Gastrocnemius medialis (tissue), 4 donors: ENCODE data around the gene ACBD6.

Source experiments
- POLR2A ChIP-seq, 2 donors: fragments of 450-650 bp; IDR thresholded peaks; one replicate each; pipeline ENCODE4 v1.6.1; 2017; ENCODE audit warnings: antibody characterized with exemption in 2 of 2, mild to moderate bottlenecking in 2 of 2, moderate library complexity in 2 of 2
- TF ChIP-seq, protein P1 (sequence below), 5 experiments: fragments of 450-650 bp in 3 of 5; fragments of 200-600 bp in 2 of 5; sonication (generic) in 2 of 5; IDR thresholded peaks in 4 of 5; conservative IDR thresholded peaks in 1 of 5; 1 replicate in 4 of 5; 2 replicates in 1 of 5; pipeline ENCODE4 v1.5.1; 2016 to 2019; ENCODE audit warnings: antibody characterized with exemption in 5 of 5, mild to moderate bottlenecking in 3 of 5, moderate library complexity in 3 of 5

DNA sequence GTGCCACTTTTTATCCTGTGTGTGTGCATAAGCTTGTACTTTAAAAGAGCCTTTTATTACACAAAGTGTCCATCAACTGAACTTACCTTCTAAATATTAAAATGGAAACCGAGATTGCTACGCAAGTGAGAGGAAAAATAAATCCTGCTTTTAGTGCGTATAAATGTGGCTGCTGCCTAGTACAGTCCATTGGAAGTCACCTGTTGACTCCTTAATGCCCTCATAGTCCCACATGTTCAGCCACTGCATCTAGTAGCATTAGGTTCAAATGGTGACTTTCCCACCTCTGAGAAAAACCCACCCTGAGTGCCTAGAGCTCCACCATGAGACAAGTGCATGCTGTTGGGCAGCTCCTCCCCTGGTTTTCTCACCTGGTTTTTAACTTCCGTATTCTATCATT is 219.3 kb downstream of the ACBD6 start:
- TF ChIP-seq, protein P1, sequence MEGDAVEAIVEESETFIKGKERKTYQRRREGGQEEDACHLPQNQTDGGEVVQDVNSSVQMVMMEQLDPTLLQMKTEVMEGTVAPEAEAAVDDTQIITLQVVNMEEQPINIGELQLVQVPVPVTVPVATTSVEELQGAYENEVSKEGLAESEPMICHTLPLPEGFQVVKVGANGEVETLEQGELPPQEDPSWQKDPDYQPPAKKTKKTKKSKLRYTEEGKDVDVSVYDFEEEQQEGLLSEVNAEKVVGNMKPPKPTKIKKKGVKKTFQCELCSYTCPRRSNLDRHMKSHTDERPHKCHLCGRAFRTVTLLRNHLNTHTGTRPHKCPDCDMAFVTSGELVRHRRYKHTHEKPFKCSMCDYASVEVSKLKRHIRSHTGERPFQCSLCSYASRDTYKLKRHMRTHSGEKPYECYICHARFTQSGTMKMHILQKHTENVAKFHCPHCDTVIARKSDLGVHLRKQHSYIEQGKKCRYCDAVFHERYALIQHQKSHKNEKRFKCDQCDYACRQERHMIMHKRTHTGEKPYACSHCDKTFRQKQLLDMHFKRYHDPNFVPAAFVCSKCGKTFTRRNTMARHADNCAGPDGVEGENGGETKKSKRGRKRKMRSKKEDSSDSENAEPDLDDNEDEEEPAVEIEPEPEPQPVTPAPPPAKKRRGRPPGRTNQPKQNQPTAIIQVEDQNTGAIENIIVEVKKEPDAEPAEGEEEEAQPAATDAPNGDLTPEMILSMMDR (IDR thresholded peaks at IDR 0.05 in 4 of 5, conservative IDR thresholded peaks at IDR 0.05 in 1 of 5) = no peak
- no peak for TF ChIP-seq POLR2A (IDR thresholded peaks at IDR 0.05)
